ENCODE results near the gene ERC2. TPM values are rescaled to one million over a fixed set of nuclear protein-coding genes. Genes with fewer than 3 reads are reported as not detected.

The ERC2 gene
- total and polyA plus RNA-seq, 2 donors (not counting 1 experiment from before 2014, with no cell fraction given), result 0.14 to 0.17 TPM

- Histone ChIP-seq H3K4me1 (ENCODE audit: control insufficient read depth, extremely low read depth, insufficient read depth, low read length) (no peaks in the 10 kb centered on the region), H3K4me3 (replicated peaks in 1 of 4; ENCODE audit: control extremely low read depth in 1 of 4, insufficient read depth in 1 of 4, low read depth in 3 of 4, low read length in 4 of 4) (no peak overlapping the region), H3K9me3 (ENCODE audit: control insufficient read depth, insufficient read depth, low read depth, low read length) (no peaks in the 10 kb centered on the region), H3K4me2 (ENCODE audit: extremely low read depth, insufficient read depth, low read length) (no peak overlapping the region), H3K36me3 (ENCODE audit: control insufficient read depth, insufficient read depth, low read length) (no peaks in the 10 kb centered on the region), H4K20me1 (ENCODE audit: control insufficient read depth, extremely low read depth, insufficient read depth, low read length) (no peaks in the 10 kb centered on the region), H3K27ac (ENCODE audit: insufficient read depth, low read length) (no peak overlapping the region), H3K27me3 (ENCODE audit: control insufficient read depth, insufficient read depth, low read length) (no peaks in the 10 kb centered on the region), H3K79me2 (ENCODE audit: control insufficient read depth, insufficient read depth, low read length) (no peaks in the 10 kb centered on the region), H2AFZ (ENCODE audit: low read length) (no peak overlapping the region), H3K9ac (ENCODE audit: insufficient read depth, low read length) (no peak overlapping the region)
- no peak for DNase-seq (ENCODE audit: low read depth in 2 of 2)
- TF ChIP-seq EZH2 (IDR thresholded peaks at IDR 0.05; ENCODE audit: low read length, missing control alignments) (no peak), CTCF (conservative IDR thresholded peaks at IDR 0.05 in 1 of 2, IDR thresholded peaks at IDR 0.05 in 1 of 2; ENCODE audit: low read depth in 1 of 2, low read length in 2 of 2) (no peak)
Observed at GRCh38 chr3:56189536-56189935, 278.7 kb downstream of the ERC2 start.

GRCh38 chr3:56188201-56188600 lies 280.1 kb downstream of the ERC2 start:
- no peak overlapping the region for H3K9ac ChIP-seq (ENCODE audit: insufficient read depth, low read length)
- TF ChIP-seq CTCF (conservative IDR thresholded peaks at IDR 0.05 in 1 of 2, IDR thresholded peaks at IDR 0.05 in 1 of 2; ENCODE audit: low read depth in 1 of 2, low read length in 2 of 2) (no peak), EZH2 (IDR thresholded peaks at IDR 0.05; ENCODE audit: low read length, missing control alignments) (no peak)
- no peaks in the 10 kb centered on the region for H4K20me1 ChIP-seq (ENCODE audit: control insufficient read depth, extremely low read depth, insufficient read depth, low read length)
- no peak overlapping the region for H3K4me3 ChIP-seq (replicated peaks in 1 of 4; ENCODE audit: control extremely low read depth in 1 of 4, insufficient read depth in 1 of 4, low read depth in 3 of 4, low read length in 4 of 4)
- no peaks in the 10 kb centered on the region for H3K79me2 ChIP-seq (ENCODE audit: control insufficient read depth, insufficient read depth, low read length)
- H3K36me3 ChIP-seq (ENCODE audit: control insufficient read depth, insufficient read depth, low read length), result no peaks in the 10 kb centered on the region
- no peaks in the 10 kb centered on the region for H3K4me1 ChIP-seq (ENCODE audit: control insufficient read depth, extremely low read depth, insufficient read depth, low read length)
- no peak overlapping the region for H2AFZ ChIP-seq (ENCODE audit: low read length)
- H3K4me2 ChIP-seq (ENCODE audit: extremely low read depth, insufficient read depth, low read length), result no peak overlapping the region
- no peak overlapping the region for H3K27ac ChIP-seq (ENCODE audit: insufficient read depth, low read length)
- no peak for DNase-seq (ENCODE audit: low read depth in 2 of 2)
- no peaks in the 10 kb centered on the region for H3K9me3 ChIP-seq (ENCODE audit: control insufficient read depth, insufficient read depth, low read depth, low read length)
- H3K27me3 ChIP-seq (ENCODE audit: control insufficient read depth, insufficient read depth, low read length), result no peaks in the 10 kb centered on the region

- Histone ChIP-seq H3K4me3 (replicated peaks in 1 of 4; ENCODE audit: control extremely low read depth in 1 of 4, insufficient read depth in 1 of 4, low read depth in 3 of 4, low read length in 4 of 4) (no peak overlapping the region), H2AFZ (ENCODE audit: low read length) (no peak overlapping the region), H3K27me3 (ENCODE audit: control insufficient read depth, insufficient read depth, low read length) (no peaks in the 10 kb centered on the region), H3K9ac (ENCODE audit: insufficient read depth, low read length) (no peak overlapping the region), H3K4me2 (ENCODE audit: extremely low read depth, insufficient read depth, low read length) (no peak overlapping the region), H3K79me2 (ENCODE audit: control insufficient read depth, insufficient read depth, low read length) (no peaks in the 10 kb centered on the region), H3K9me3 (ENCODE audit: control insufficient read depth, insufficient read depth, low read depth, low read length) (no peaks in the 10 kb centered on the region), H4K20me1 (ENCODE audit: control insufficient read depth, extremely low read depth, insufficient read depth, low read length) (no peaks in the 10 kb centered on the region), H3K4me1 (ENCODE audit: control insufficient read depth, extremely low read depth, insufficient read depth, low read length) (no peaks in the 10 kb centered on the region), H3K27ac (ENCODE audit: insufficient read depth, low read length) (no peak overlapping the region), H3K36me3 (ENCODE audit: control insufficient read depth, insufficient read depth, low read length) (no peaks in the 10 kb centered on the region)
- TF ChIP-seq CTCF (conservative IDR thresholded peaks at IDR 0.05 in 1 of 2, IDR thresholded peaks at IDR 0.05 in 1 of 2; ENCODE audit: low read depth in 1 of 2, low read length in 2 of 2), result no peak
- TF ChIP-seq EZH2 (IDR thresholded peaks at IDR 0.05; ENCODE audit: low read length, missing control alignments), result no peak
- DNase-seq (ENCODE audit: low read depth in 2 of 2), result no peak
Observed at GRCh38 chr3:56187051-56187450, 281.2 kb downstream of the ERC2 start.

Data from fibroblast of lung (primary cell).